Aorta (tissue), 5 donors: Measurements from ENCODE around the gene BCL10. TPM values are rescaled to one million over a fixed set of nuclear protein-coding genes. Genes with fewer than 3 reads are reported as not detected.

ENCODE experiments used
- ATAC-seq: fragments of 200-7000 bp; cut with Tn5 transposase; one replicate; pipeline ENCODE4 v1.9.1; 2022; ENCODE audit warnings: moderate library complexity; ENCODE audit not compliant: low FRiP score
- DNase-seq, 2 donors: peaks; one replicate each; pipeline ENCODE4 v3.0.0-alpha.2; 2020
- H3K27ac ChIP-seq, 2 donors: one replicate each; pipeline ENCODE4 v1.5.1; 2013; ENCODE audit warnings: low read length in 2 of 2, mild to moderate bottlenecking in 2 of 2, moderate library complexity in 2 of 2, control low read depth in 1 of 2, inconsistent platforms in 1 of 2, low read depth in 1 of 2
- H3K27me3 ChIP-seq, 2 donors: one replicate each; pipeline ENCODE4 v1.6.1; 2013; ENCODE audit warnings: control low read depth in 1 of 2, low read length in 1 of 2, mild to moderate bottlenecking in 1 of 2, moderate library complexity in 1 of 2; ENCODE audit not compliant: insufficient read depth in 2 of 2, control insufficient read depth in 1 of 2
- H3K36me3 ChIP-seq, 2 donors: one replicate each; pipeline ENCODE4 v1.6.1; 2013; ENCODE audit warnings: control low read depth in 1 of 2, low read length in 1 of 2, mild to moderate bottlenecking in 1 of 2; ENCODE audit not compliant: insufficient read depth in 2 of 2, control insufficient read depth in 1 of 2
- H3K4me1 ChIP-seq, 2 donors: one replicate each; pipeline ENCODE4 v1.6.1; 2013; ENCODE audit warnings: low read length in 2 of 2, control low read depth in 1 of 2, mild to moderate bottlenecking in 1 of 2, moderate library complexity in 1 of 2; ENCODE audit not compliant: insufficient read depth in 2 of 2, control insufficient read depth in 1 of 2
- H3K4me3 ChIP-seq, 2 donors: one replicate each; pipeline ENCODE4 v1.5.1; 2013; ENCODE audit warnings: low read length in 2 of 2, control low read depth in 1 of 2, mild to moderate bottlenecking in 1 of 2
- H3K9me3 ChIP-seq: one replicate; pipeline ENCODE4 v1.6.1; 2013; ENCODE audit warnings: mild to moderate bottlenecking, low read length; ENCODE audit not compliant: control insufficient read depth
- WGBS, 2 donors: extraction: QIAGEN DNeasy Blood & Tissue Kit; methylation state at CpG; one replicate each; pipeline ENCODE4 v1.1.7; 2013; 5-methylcytosine and 5-hydroxymethylcytosine counted together
- intact Hi-C, 2 donors: fragments of 100-400 bp; cut with DNase I; formaldehyde crosslinking; loops; one replicate each; pipeline versions ENCODE4 v1.14.2 to v1.15.0; 2022
- long read RNA-seq, 2 donors: library from polyadenylated mRNA; unstranded; transcript quantifications; one replicate each; pipeline ENCODE4 v2.0.0, GENCODE V29; 2020 to 2021
- polyA plus RNA-seq, 2 donors: library from polyadenylated mRNA; stranded (reverse); fragments of 200-250 nt; gene quantifications; one replicate each; pipeline ENCODE4 v1.2.3, GENCODE V29; 2013
- total RNA-seq, 2 donors: library from RNA; stranded (reverse); fragmentation: NEBNext Ultra II Directional; extraction: Animal tissue kit (Norgen Biotek cat#: 25700); gene quantifications; one replicate each; pipeline ENCODE4 v1.2.1, GENCODE V29; 2021
- donor health status: healthy with polysubstance abuse.
- donor health status: Bipolar disorder and iron deficiency.
- donor health status: DM: no; HTN: no; CAD: no.
- donor health status: DM: no; HTN: no; CAD: no.
- donor health status: DM: yes; HTN: yes; CAD: no.

Gene BCL10
- 10 to 100 TPM; 19.9 to 29.6 TPM for total RNA-seq
- 1 to 10 TPM; 7.0 to 9.1 TPM for polyA plus RNA-seq
- long read RNA-seq, donor 1, transcript BCL10-203 (3 exons, 2,833 nt) = major isoform, 45 of 60 reads
- long read RNA-seq, donor 1, partial matches to known transcripts = 1 of 60 reads
- long read RNA-seq, donor 1, other reads (novel, unspliced or antisense) = 13 of 60 reads
- long read RNA-seq, donor 2, transcript BCL10-203 (3 exons, 2,833 nt) = major isoform, 17 of 20 reads
- long read RNA-seq, donor 2, partial matches to known transcripts = 0 of 20 reads
- long read RNA-seq, donor 2, other reads (novel, unspliced or antisense) = 3 of 20 reads

- H3K4me1 ChIP-seq = peaks cover 0 to 3% of the 10 kb centered on the region in 2 donors
- H3K9me3 ChIP-seq = no peaks in the 10 kb centered on the region
- peak within 1 kb of the TSS; percentile 69 to 72 for H3K27ac ChIP-seq
- H3K27me3 ChIP-seq = no peaks in the 10 kb centered on the region
- DNase-seq = peak; percentile 99
- no peaks in the 10 kb centered on the region for H3K36me3 ChIP-seq
- WGBS, 2 donors = 0 to 1% methylated on average over 72 to 78 of the region's 78 CpGs
- peak within 1 kb of the TSS; percentile 82 to 99 for H3K4me3 ChIP-seq
- intact Hi-C loops = no loop called here
- ATAC-seq = peak; percentile 99
These were observed at the start of gene BCL10 for GRCh38 chr1:85276215-85276977. TSS of gene BCL10 (minus strand) at chr1:85276632. CDS start at chr1:85276352, 280 bp downstream.

GRCh38 chr1:85325920-85326319 lies 49.5 kb upstream of the BCL10 start:
- Histone ChIP-seq H3K36me3 (no peaks in the 10 kb centered on the region), H3K27me3 (no peaks in the 10 kb centered on the region), H3K4me3 (no peak overlapping the region), H3K4me1 (peaks cover 0 to 12% of the 10 kb centered on the region in 2 donors), H3K9me3 (no peaks in the 10 kb centered on the region), H3K27ac (no peak overlapping the region)
- intact Hi-C loops = loop anchor here in 1 of 2 donors (5.0 kb wide), 1 partner anchor 81 kb away; no protein-coding TSS in a partner anchor
- ATAC-seq (no peak), DNase-seq (no peak)

- DNase-seq = no peak
- Histone ChIP-seq H3K4me1 (peaks cover 0 to 4% of the 10 kb centered on the region in 2 donors), H3K27me3 (no peaks in the 10 kb centered on the region), H3K36me3 (no peaks in the 10 kb centered on the region), H3K4me3 (no peak overlapping the region), H3K9me3 (no peaks in the 10 kb centered on the region), H3K27ac (no peak overlapping the region)
- no peak for ATAC-seq
- WGBS, 2 donors = 60 to 61% methylated on average over 5 of the region's 5 CpGs
- intact Hi-C loops = no loop called here
These were observed 47.3 kb upstream of the BCL10 start for GRCh38 chr1:85323770-85324169.

- DNase-seq = no peak
- no peak overlapping the region for H3K4me3 ChIP-seq
- no peaks in the 10 kb centered on the region for H3K27me3 ChIP-seq
- 53 to 65% methylated on average over 2 of the region's 2 CpGs for WGBS, 2 donors
- H3K27ac ChIP-seq = no peak overlapping the region
- intact Hi-C loops = no loop called here
- no peak for ATAC-seq
- no peaks in the 10 kb centered on the region for H3K9me3 ChIP-seq
- no peaks in the 10 kb centered on the region for H3K36me3 ChIP-seq
- no peaks in the 10 kb centered on the region for H3K4me1 ChIP-seq
These were observed 46.2 kb upstream of the BCL10 start for GRCh38 chr1:85322655-85323054.

- no peaks in the 10 kb centered on the region for H3K36me3 ChIP-seq
- 82 to 91% methylated on average over 7 of the region's 7 CpGs for WGBS, 2 donors
- no peaks in the 10 kb centered on the region for H3K9me3 ChIP-seq
- no peak overlapping the region for H3K4me3 ChIP-seq
- DNase-seq (no peak), ATAC-seq (no peak)
- intact Hi-C loops = no loop called here
- no peaks in the 10 kb centered on the region for H3K4me1 ChIP-seq
- no peaks in the 10 kb centered on the region for H3K27me3 ChIP-seq
- H3K27ac ChIP-seq = no peak overlapping the region
These were observed 45.0 kb upstream of the BCL10 start for GRCh38 chr1:85321237-85321964.

- no peak for DNase-seq
- 67 to 80% methylated on average over 2 of the region's 2 CpGs for WGBS, 2 donors
- no peaks in the 10 kb centered on the region for H3K4me1 ChIP-seq
- H3K36me3 ChIP-seq = no peaks in the 10 kb centered on the region
- no peak for ATAC-seq
- no peaks in the 10 kb centered on the region for H3K27me3 ChIP-seq
- intact Hi-C loops = no loop called here
- H3K9me3 ChIP-seq = no peaks in the 10 kb centered on the region
- H3K4me3 ChIP-seq = no peak overlapping the region
- no peak overlapping the region for H3K27ac ChIP-seq
These were observed 44.1 kb upstream of the BCL10 start for GRCh38 chr1:85320371-85321131.

GRCh38 chr1:85319931-85320330 lies 43.5 kb upstream of the BCL10 start:
- intact Hi-C loops = no loop called here
- H3K27ac ChIP-seq = no peak overlapping the region
- no peak overlapping the region for H3K4me3 ChIP-seq
- no peaks in the 10 kb centered on the region for H3K4me1 ChIP-seq
- ATAC-seq = no peak
- no peaks in the 10 kb centered on the region for H3K9me3 ChIP-seq
- DNase-seq = no peak
- 90 to 91% methylated on average over 4 of the region's 4 CpGs for WGBS, 2 donors
- no peaks in the 10 kb centered on the region for H3K27me3 ChIP-seq
- H3K36me3 ChIP-seq = no peaks in the 10 kb centered on the region

GRCh38 chr1:85319491-85319890 lies 43.1 kb upstream of the BCL10 start:
- no peak overlapping the region for H3K27ac ChIP-seq
- intact Hi-C loops = no loop called here
- H3K9me3 ChIP-seq = no peaks in the 10 kb centered on the region
- no peak for DNase-seq
- ATAC-seq = no peak
- no peaks in the 10 kb centered on the region for H3K27me3 ChIP-seq
- WGBS, 2 donors = 77 to 78% methylated on average over 3 of the region's 3 CpGs
- no peaks in the 10 kb centered on the region for H3K36me3 ChIP-seq
- no peak overlapping the region for H3K4me3 ChIP-seq
- H3K4me1 ChIP-seq = peaks cover 0 to 3% of the 10 kb centered on the region in 2 donors
